Dedifferentiated amniotic fluid mesenchymal stem cell (primary cell): ENCODE measurements around the gene HDHD2.

Experiments
- DNase-seq: peaks from one replicate; pipeline ENCODE4 v3.0.0-alpha.2; 2016; ENCODE audit errors: extremely low spot score

HDHD2 gene

DNA sequence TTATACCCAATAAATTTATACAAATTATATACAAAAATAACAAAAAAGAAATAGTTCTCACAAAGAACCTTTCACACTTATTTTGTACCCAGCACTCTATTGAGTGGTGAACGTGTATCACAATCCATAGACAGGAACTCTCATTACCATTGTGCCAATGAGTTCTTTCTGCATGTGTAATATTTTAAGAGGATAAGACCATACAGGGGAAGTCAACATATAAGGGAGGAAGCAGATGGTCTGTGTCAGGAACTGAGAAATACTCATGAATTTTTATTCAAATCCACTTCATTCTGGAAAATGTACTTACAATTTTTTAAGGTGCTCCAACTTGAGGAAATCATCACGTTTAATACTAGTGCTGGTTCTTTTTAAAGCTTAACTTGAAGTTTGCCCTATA is 87.8 kb downstream of the HDHD2 start:
- DNase-seq = no peak
